ENCODE data around the gene PTPRK. TPM values are rescaled to one million over a fixed set of nuclear protein-coding genes. Genes with fewer than 3 reads are reported as not detected.

Gene PTPRK
- total RNA-seq = 1.9 and 2.1 TPM in 2 replicates

GRCh38 chr6:128520436-128521281 lies at the start of gene PTPRK:
PTPRK (minus strand) TSS chr6:128520599; CDS start chr6:128520358, 241 bp downstream.
- intact Hi-C loops (cut with micrococcal nuclease) = loop anchor here (1.0 to 5.0 kb wide), 4 partner anchors 666 to 1253 kb away; partner anchors contain the start of genes MTCL3 and RNF146

- intact Hi-C loops (cut with micrococcal nuclease) = no loop called here
These were observed 46.6 kb upstream of the PTPRK start for GRCh38 chr6:128567029-128567428.

- intact Hi-C loops (cut with micrococcal nuclease) = no loop called here
These were observed 40.6 kb upstream of the PTPRK start for GRCh38 chr6:128560966-128561365.

GRCh38 chr6:128558924-128559323 lies 38.5 kb upstream of the PTPRK start:
- intact Hi-C loops (cut with micrococcal nuclease) = no loop called here

GRCh38 chr6:128558021-128558420 lies 37.6 kb upstream of the PTPRK start:
- intact Hi-C loops (cut with micrococcal nuclease) = no loop called here

- intact Hi-C loops (cut with micrococcal nuclease) = no loop called here
These were observed 36.7 kb upstream of the PTPRK start for GRCh38 chr6:128557081-128557480.

GRCh38 chr6:128554302-128554701 lies 33.9 kb upstream of the PTPRK start:
- intact Hi-C loops (cut with micrococcal nuclease) = no loop called here

- intact Hi-C loops (cut with micrococcal nuclease) = no loop called here
These were observed 20.9 kb upstream of the PTPRK start for GRCh38 chr6:128541261-128541660.

- intact Hi-C loops (cut with micrococcal nuclease) = no loop called here
These were observed 18.4 kb upstream of the PTPRK start for GRCh38 chr6:128538763-128539162.

GRCh38 chr6:128532827-128533226 lies 12.4 kb upstream of the PTPRK start:
- intact Hi-C loops (cut with micrococcal nuclease) = no loop called here

GRCh38 chr6:128532136-128532535 lies 11.7 kb upstream of the PTPRK start:
- intact Hi-C loops (cut with micrococcal nuclease) = no loop called here

- intact Hi-C loops (cut with micrococcal nuclease) = no loop called here
These were observed 11.3 kb upstream of the PTPRK start for GRCh38 chr6:128531696-128532095.

GRCh38 chr6:128528241-128528640 lies 7.8 kb upstream of the PTPRK start:
- intact Hi-C loops (cut with micrococcal nuclease) = no loop called here

GRCh38 chr6:128527375-128527774 lies 7.0 kb upstream of the PTPRK start:
- intact Hi-C loops (cut with micrococcal nuclease) = no loop called here

- intact Hi-C loops (cut with micrococcal nuclease) = no loop called here
These were observed 5.9 kb upstream of the PTPRK start for GRCh38 chr6:128526152-128526914.

GRCh38 chr6:128525406-128525805 lies 5.0 kb upstream of the PTPRK start:
- intact Hi-C loops (cut with micrococcal nuclease) = no loop called here

- intact Hi-C loops (cut with micrococcal nuclease) = loop anchor here (2.0 to 5.0 kb wide), 3 partner anchors 666 to 1254 kb away; partner anchors contain the start of genes MTCL3 and RNF146
These were observed 858 bp upstream of the PTPRK start for GRCh38 chr6:128521282-128521632.

GRCh38 chr6:128519931-128520435 lies 416 bp downstream of the PTPRK start:
- intact Hi-C loops (cut with micrococcal nuclease) = loop anchor here (1.0 to 5.0 kb wide), 4 partner anchors 665 to 1253 kb away; partner anchors contain the start of genes MTCL3 and RNF146

GRCh38 chr6:128519132-128519930 lies 1.1 kb downstream of the PTPRK start:
- intact Hi-C loops (cut with micrococcal nuclease) = no loop called here

- intact Hi-C loops (cut with micrococcal nuclease) = no loop called here
These were observed 1.8 kb downstream of the PTPRK start for GRCh38 chr6:128518434-128519131.

- intact Hi-C loops (cut with micrococcal nuclease) = no loop called here
These were observed 3.3 kb downstream of the PTPRK start for GRCh38 chr6:128517124-128517523.
